ENCODE results near the gene FAM53A.

The FAM53A gene

DNA sequence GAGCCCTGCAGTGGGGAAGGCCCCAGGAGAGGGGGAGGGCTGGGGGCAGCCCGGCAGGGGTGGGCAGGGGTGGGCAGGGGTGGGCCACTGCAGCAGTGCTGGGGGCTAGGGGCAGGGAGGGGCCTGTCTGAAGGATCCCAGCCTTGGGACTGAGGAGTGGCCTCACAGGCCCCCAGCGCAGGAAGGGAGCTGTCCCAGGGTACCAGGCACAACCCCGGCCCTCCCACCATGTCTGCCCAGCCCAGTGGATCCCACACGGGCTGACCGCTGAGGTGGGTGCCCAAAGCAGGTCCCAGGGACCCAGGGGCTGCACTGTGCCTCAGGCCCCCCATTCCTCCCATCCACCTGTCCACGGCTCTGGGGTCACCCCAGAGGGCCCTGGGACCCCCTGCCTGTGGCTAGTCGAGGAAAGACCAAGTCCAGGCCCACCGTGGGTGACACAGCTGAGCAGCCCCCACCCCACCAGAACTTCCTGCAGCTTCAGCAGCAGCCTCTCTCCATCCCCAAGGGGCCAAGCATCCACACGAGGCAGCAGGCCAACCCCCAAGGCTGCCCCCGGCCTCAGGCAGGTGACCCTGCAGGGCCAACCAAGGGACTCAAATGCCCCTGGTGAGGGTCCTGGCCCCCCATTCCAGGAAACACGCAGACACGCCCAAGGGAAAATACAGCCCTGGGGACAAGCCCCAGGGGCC lies 46.4 kb downstream of the FAM53A start:
- no peak for DNase-seq

DNA sequence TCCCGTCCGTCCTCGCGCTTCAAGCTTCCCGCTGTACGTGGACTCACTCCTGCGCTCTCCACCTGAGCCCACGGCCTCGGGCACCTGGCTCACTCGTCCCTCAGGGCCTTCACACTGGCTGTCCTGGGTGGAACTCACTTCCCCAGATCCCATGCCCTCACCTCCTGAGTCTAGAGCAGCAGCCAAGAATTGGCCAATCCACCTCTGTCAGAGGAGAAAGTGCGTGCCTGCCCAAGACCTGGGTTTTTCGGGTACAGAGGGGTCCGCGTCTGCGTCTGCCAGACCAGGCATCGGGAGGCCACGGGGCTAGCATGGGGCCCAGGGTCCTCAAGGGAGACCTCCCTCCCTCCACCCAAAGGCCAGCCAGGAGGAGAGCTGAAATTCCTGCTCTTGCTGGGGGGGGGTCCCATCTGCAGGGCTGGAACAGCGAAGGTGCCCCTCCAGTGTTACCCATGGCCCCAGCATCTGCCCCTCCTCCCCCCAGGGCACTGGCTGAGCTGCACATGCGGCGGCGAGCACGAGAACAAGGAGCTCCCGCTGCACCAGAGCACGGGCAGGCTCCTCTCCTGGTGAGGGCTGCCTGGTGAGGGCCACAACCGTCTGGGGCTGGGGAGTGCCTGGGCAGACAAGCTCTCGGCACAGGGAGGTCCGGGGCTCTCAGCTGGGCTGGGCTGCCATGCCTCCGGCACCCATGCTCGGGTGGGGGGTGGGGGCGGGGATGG lies 47.5 kb downstream of the FAM53A start:
- no peak for DNase-seq

DNA sequence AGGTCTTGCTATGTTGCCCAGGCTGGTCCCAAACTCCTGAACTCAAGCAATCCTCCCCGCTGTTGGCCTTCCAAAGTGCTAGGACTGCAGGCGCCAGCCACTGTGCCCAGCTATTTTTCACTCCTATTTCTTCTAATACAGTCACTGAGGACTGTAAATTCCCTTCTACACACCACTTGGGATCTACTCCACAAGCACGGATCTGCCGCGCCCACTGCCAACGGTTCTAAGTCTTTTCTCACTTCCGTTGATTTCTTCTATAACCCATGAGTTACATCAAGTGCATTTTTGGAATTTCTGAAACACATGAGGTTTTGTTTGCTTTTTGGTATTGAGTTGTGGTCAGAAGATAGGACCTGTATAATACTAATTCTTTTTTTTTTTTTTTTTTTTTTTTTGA lies 48.6 kb downstream of the FAM53A start:
- DNase-seq, result no peak

DNA sequence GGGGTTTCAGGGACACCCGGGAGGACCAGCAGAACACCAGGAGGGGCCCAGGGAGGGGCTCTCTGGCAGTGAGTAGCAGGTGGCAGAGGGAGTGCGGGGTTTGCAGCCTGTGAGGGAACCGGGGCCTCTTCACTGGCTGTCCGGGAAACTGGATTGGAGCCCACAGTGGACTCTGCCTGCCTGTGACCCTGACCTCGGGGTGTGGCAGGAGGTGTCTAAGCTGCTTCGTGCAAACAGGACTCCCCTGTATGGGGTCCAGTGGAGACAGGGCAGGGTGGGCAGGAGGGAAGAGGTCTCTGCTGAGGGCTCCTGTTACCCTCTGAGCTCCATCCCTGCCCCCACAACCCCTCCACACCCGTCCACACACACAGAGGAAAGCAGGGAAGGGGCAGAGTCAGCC lies 50.1 kb downstream of the FAM53A start:
- DNase-seq, result no peak

DNA sequence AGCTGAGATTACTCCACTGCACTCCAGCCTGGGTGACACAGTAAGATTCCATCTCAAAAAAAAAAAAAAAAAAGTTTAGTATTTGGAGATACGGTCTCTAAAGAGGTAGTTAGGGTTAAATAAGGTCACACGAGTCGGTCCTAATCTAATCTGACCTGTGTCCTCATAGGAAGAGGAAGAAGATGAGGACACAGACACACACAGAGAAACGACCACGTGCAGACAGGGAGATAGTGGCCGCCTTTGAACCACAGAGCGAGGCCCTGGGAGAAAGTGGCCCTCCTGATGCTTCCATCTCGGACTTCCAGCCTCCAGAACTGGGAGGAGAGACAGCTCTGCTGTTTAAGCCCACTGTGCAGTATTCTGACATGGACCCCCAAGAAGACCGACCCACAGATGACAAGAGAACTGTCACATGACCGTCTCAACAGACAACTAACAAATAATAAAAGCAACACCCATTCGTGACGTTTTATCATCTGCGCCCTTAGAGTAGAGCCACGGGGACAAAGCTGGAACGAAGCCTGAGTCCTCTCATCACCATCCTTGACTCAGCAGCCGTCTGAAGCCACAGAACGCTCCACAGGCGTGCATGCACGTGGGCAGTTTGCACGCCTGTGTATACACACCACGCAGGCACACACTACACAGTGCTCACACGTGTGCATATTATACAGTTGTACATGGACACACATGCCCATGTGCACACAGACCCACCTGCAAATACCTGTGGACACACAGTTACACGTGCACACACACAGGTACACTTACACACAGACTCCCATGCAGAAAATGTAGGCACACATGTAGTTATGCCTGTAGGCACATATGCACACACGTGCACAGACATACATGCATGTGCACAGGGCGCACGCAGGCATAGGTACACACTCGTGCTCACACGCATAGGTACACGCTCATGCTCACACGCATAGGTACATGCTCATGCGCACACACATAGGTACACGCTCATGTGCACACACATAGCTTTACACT lies 51.7 kb downstream of the FAM53A start:
- no peak for DNase-seq

DNA sequence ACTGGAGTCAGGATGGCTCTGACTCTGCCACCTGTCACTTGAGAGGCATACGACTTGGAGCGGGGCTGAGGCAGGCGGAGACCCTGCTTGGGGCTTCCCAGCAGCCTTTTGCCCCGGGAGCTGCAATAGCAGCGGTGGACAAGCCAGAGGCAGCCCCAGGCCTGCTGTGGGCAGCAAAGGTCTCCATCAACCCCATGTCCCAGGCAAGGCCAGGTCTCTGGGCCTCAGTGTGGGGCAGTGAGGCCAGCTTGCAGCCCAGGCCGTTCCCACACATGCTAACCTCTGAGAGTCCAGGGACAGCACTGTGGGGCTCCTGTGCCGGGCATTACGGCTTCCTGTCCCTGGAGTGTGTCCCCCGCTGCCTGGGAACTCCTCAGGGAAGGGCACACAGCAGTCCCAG lies 53.0 kb downstream of the FAM53A start:
- no peak for DNase-seq

DNA sequence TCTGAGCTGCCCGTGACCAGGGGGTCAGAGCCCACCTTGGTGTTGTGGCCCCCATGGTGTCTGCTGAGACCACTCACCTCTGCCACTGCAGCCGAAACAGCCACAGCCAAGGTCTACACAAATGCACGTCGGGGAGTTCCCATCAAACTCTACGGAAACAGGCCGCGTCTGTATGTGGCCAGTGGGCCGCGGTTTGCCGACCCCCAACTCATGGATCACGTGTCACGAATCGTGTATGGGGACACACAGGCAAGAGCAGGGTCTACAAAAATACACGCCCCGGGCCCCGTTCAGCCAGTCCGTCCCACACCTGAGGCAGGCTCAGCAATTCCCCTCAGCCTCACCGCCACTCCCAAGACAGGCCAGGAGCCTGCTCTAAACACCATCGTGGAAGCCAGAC lies 53.8 kb downstream of the FAM53A start:
- no peak for DNase-seq

DNA sequence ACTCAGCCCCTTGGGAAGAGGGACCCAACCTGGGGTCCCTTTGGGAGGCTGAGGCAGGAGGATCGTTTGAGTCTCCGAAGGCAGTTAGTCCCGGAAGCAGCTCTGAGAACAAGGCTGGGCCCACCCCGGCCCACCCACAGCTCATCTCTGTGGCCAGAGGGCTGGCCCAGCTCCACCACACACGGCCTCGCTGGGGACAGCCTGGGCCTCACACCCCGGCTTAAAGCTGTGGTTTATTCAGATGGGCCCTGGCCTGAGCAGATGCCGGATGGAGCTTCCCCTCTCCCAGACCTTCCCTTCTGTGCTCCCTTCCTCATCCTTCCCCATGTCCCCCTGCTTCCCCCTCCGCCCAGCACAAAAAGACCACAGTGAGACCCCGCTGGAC lies 54.4 kb downstream of the FAM53A start:
- DNase-seq, result no peak

DNA sequence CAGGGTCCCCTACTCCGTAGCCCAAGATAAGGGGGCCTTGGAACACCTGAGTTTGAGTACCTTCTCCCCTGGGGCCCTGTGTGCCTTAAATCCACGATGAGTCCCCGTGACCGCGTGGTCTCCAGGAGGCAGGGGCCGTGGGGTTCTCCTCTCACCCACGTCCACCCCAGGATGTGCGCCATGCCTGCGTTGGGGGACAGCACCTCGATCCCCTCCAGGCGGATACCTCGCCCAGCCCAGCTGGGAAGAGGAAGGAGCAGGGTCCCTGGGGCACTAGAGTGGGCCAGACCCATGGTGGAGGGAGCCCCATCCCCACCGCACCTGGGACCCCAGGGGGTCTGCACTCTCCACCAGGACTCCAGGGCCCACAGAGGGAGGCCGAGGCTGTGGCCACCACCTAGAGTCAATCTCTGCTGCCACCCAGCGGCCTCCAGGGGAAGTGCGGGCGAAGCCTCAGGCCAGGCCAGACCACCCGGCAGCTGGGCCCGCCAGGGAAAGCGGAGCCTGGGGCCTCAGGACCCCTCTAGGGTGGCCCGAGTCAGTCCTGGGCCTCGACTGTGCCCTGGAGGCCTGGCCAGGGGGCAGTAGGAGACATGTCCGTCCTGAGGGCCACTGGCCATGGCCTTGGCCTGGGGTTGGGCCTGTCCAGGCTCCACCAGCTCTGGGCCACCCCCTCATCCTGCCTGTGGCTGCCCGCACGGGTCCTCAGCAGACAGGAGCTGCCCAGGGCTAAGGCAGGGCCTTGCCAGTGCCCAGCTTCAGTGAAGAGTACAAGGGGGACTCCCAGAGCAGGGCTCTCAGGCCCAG lies 55.0 kb downstream of the FAM53A start:
- DNase-seq, result peak; percentile 74

DNA sequence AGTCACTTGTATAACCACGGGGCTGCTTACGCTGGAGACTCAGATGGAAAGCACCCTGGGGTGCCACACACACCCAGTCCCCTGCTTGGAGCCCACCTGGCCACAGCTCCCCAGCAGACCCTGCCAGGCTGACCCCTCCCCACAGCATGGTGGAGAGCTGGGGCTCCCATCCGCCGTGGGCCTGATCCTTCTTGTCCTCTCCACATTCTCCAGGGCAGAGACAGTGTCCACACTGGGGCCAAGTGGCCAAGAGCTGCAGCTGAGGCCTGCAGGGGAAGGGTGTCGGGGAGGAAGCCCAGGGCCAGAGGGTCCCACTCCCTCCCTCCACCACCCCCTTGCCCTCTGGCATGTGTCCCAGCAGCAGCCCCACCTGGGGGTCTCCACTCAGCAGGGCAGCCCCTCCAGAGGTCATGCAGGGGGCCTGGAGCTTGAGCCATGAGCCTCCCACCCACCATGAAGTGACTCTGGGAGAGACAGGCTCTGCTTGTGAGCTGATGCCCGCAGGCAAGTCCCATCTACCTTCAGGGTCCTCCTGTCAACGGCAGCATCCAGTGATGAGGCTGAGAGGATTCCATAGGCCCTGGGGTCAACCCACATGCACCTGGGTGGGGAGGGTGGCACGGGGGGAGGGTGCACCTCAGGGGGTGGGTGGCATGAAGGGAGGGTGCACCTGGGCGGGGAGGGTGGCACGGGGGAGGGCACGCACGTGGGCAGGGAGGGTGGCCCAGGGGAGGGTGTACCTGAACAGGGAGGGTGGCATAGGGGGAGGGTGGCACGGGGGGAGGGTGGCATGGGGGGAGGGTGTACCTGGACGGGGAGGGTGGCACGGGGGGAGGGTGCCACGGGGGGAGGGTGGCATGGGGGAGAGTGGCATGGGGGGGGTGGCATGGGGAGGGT lies 56.4 kb downstream of the FAM53A start:
- DNase-seq, result no peak

DNA sequence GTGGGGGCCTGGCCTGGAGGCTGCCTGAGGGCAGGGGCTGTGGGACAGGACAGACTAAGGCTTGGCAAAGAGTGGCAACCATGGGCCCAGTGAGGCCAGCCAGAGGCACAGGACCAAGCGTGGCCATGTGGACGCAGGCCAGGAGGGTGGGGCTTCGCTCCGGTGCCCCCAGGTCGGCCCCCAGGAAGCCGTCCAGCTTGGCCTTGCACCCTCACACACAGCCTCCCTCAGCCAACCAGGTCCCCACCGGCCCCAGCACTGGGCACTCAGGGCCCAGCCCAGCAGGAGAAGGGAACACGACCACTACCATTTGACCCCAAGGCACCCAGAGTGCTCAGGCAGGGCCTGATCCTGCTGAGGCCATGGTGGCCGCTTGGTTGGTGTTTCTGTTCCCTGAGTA lies 57.2 kb downstream of the FAM53A start:
- DNase-seq, result no peak

DNA sequence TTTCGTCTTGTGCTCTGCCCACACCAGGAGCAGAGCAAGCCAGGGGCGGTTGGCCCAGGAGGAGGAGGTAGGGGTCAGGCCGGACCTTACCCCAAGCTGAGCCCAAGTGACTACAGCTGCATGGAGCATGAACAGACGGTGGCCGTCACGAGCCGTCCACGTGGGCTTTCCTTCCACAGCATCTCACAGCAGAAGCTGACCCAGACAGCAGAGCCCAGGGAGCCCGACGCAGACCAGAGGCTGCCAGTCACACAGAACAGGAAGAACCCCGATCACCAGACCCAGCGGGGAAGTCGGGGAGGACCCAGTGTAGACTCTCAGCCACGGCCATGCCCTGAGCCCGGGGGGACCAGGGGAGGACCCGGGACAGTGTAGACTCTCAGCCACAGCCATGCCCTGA lies 58.0 kb downstream of the FAM53A start:
- DNase-seq, result no peak

DNA sequence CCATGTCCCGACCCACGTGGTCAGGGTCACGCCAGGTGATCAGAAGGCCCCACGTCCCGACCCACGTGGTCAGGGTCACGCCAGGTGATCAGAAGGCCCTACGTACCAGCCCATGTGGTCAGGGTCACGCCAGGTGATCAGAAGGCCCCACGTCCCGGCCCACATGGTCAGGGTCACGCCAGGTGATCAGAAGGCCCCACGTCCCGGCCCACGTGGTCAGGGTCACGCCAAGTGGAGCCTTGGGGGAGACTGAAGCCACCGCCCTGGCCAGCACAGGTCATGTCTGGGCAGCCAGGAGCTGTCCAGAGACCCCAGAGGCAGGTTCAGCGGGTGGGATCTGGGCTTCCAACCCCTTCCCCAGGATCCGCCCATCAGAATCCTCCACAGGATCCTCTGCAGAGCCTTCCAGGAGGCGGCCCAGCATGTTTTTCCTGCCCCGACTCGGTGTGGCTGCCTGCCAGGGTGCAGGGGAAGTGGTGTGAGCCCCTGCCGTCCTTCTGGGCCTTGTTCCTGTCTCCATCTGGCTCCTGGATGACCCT lies 58.4 kb downstream of the FAM53A start:
- no peak for DNase-seq

DNA sequence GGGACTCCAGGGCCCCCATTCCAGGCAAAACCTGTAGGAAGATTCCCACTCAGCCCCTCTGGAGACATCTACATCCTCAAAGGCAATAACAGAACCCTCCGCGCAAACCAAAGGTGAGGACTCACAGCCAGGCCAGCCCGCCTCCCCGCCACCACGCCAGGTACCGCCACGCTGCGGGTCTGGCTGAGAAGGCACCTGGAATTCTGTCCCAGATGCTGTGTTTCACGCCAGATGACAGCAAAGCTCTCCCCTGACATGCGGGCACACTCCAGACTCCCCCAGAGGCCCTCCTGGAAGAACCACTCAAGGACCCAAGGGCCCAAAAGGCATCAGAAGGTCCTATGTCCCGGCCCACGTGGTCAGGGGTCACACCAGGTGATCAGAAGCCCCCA lies 59.6 kb downstream of the FAM53A start:
- DNase-seq, result no peak

DNA sequence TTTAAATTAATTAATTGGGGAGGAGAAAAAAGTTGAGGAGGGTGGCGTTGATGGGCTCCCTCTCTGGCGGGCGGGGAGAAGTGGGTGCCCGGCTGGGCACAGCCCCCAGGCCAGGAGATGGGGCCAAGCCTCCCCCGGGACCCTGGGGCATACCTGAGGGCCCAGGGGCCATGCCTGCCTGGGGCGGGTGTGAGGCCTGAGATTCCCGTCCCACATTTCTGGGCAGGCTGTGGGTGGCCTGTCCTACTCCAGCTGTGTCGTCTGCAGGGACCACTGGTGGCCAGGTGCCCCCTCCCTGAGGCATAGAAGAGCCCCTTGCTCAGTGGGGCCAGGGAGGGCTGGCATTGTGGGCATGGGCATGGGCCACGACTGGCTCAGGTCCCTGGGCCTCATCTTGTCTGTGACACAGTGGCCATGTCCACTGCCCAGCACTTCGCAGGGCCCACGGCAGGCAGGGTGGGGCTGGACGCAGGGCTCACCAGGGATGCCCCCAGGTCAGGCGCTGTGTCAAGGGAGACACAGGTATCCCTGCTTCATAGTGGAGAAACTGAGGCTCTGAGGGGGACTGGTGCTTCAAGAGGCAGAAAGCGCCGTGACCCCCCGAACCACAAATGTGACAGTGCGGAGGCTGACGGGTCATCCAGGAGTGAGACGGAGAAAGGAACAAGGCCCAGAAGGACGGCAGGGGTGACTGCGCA lies 60.1 kb downstream of the FAM53A start:
- DNase-seq, result no peak

DNA sequence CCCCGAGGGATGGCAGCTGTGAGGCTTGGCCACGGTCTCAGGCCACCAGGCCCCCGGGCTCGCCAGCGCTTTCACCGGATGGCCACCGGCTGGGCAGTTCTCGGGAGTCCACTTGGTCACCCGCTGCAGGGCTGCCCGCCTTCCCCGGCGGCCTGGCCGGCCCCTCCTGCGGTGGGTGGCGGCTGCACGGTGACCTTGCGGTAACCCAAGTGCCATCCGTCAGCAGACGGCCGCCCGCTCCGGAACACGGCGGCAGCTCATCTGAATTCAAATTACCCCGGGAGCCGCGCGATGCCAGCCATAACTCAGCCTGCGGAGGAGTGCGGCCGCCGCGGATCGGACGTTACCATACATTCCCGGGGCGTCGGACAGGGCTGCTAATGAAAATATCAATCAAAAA lies 60.7 kb downstream of the FAM53A start:
- DNase-seq, result no peak

DNA sequence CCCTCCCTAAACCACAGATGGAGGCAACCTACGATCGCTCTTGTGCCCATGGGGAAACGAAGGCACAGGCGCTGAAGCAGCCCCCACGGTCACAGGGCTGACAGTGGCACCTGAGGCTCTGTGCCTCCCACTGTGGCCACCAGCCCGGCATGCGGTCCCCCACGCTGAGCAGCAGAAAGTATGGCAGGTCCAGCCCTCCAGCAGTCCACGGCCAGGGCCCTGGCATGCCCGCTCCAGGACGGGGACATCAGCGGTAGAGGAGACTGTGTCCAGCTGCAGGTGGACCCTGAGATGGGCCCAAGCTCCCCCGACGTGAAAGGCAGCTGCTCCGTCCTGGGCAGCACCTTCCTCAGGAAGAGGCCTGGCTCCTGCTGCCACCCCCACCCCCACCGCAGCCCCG lies 61.2 kb downstream of the FAM53A start:
- DNase-seq, result no peak

DNA sequence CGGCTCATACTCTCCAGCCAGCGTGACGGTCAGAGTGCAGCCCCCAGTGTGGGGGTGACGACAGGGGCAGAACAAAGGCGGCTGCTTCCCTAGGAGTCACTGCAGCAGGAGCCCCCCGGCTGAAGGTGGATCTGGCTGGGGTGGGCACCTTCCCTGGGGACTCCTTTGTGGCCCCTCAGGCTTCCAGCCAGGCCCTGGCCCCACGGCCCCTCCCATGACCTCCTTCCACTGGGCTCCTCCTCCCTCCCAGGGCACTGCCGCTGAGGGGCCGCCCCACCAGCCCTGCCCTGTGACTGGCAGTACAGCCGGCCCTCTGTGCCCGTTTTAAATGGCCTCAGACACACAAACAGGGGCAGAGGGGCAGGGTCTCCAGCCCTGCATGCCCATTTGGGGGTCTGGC lies 61.9 kb downstream of the FAM53A start:
- DNase-seq, result no peak

DNA sequence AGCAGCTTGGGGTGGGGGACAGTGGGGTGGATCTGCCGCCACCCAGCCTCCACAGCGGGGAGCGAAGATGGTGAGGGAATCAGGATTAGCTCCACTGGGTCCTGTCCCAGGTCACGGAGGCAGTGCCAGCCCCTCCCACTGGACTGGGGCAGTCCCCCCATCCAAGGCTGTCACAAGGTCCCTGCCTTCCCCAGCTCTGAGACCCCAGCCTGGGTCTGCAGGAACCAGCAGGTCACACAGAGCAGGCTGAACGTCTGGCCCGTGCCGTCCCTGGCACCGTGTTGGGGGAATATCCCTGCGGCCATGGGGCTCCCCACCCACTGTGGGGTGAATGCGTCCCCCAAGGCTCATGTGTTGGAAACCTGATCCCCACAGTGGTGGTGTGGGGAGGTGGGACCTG lies 62.6 kb downstream of the FAM53A start:
- DNase-seq, result no peak

DNA sequence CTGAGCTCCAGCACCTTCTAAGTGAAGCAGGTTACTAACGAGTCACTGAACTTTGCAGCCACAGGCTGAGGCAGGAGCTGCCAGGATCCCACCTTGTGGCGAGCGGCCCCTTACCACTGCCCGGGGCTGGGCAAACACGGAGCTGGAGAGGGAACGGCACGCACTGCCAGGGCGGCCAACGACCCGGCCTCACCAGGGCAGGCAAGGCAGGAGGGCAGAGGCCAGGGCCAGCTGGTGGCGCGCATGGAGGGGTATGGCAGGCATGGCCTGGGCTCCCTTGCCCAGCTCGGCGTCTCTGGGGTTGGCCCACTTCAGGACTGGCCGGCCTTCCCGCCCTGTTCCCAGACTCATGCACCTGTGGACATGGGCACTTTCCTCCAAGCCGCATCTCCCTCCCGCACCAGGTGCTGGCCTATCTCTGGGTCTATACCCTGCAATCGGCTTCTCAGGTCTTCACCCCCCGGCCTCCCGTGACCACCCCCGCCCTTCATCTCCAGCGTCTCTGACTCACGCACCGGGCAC lies 64.9 kb downstream of the FAM53A start:
- DNase-seq, result no peak

DNA sequence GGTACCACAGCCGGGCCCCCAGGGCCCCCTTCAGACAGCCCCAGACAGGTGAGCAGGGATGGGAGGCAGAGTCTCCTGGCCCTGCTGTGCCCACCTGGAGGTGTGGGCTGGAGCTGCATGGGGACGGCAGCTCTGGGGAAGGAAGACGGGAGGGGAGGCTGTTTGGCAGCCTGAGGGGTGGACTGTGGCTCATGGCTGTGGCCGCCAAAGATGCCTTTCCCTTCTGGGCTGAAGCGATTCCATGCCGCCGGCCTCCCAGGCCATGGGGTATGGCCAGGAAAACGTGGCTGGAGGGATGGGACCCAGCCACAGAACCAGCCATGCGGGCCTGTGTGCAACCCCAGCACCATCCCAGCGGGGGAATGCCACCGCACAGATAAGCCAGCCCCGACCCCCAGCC lies 65.7 kb downstream of the FAM53A start:
- no peak for DNase-seq
